GM12865 (cell line): ENCODE results near the gene FTHL17.

Experiments used
- DNase-seq: peaks from one replicate; pipeline ENCODE4 v3.0.0; 2010; ENCODE audit warnings: low read depth
- H3K4me3 ChIP-seq: 2 replicates; pipeline ENCODE4 v1.5.1; 2011; ENCODE audit warnings: mild to moderate bottlenecking, low read depth, low read length, control low read depth
- TF ChIP-seq, protein P1 (sequence below): IDR thresholded peaks from 2 replicates; pipeline ENCODE4 v1.5.1; 2011; ENCODE audit warnings: low read length, control low read depth, low read depth, inconsistent platforms; ENCODE audit not compliant: insufficient read depth; ENCODE audit errors: missing control alignments

The FTHL17 gene

DNA sequence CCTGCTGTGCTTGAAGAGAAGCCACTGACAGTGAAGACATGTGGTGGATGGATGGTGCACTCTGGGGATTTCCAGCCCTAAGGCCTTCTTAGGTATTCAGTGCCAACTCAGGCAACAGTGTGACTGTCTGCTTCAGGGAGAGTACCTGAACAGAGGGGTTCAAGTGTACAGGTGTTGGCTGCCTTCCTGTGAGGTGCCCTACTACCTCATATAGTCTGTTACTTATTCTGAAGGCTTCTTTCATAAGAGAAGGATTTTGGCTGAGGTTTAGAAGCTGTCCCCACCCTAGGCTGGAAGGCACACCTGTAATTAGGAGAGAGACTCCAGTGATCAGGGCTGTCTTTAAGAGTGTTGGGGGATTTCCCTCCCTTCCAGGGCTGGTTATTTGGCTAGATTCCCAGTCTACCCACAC, 1.8 kb downstream of the FTHL17 start:
- TF ChIP-seq, protein P1, sequence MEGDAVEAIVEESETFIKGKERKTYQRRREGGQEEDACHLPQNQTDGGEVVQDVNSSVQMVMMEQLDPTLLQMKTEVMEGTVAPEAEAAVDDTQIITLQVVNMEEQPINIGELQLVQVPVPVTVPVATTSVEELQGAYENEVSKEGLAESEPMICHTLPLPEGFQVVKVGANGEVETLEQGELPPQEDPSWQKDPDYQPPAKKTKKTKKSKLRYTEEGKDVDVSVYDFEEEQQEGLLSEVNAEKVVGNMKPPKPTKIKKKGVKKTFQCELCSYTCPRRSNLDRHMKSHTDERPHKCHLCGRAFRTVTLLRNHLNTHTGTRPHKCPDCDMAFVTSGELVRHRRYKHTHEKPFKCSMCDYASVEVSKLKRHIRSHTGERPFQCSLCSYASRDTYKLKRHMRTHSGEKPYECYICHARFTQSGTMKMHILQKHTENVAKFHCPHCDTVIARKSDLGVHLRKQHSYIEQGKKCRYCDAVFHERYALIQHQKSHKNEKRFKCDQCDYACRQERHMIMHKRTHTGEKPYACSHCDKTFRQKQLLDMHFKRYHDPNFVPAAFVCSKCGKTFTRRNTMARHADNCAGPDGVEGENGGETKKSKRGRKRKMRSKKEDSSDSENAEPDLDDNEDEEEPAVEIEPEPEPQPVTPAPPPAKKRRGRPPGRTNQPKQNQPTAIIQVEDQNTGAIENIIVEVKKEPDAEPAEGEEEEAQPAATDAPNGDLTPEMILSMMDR, result no peak
- DNase-seq, result peak; percentile 50
- no peak overlapping the region for H3K4me3 ChIP-seq

DNA sequence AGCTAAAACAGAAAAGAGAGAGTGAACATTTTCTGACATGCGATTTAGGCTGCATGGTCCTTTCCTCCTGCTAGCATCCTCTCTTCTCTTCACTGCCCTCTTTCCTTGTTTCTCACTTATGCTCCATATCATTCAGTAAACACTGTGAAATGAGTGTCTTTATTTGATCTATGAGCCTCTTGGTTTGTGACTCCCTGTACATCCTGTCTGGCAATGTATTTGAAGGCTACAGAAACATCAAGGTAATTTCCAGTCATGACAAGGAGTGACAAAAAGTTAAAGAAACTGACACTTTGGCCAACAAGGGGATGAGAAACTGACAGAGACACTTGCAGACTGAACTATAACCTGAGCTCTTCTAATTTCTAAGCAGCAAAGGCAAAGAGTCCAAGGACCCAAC, 8.7 kb downstream of the FTHL17 start:
- peak; percentile 19 for DNase-seq
- TF ChIP-seq, protein P1, result no peak
- H3K4me3 ChIP-seq, result no peak overlapping the region

DNA sequence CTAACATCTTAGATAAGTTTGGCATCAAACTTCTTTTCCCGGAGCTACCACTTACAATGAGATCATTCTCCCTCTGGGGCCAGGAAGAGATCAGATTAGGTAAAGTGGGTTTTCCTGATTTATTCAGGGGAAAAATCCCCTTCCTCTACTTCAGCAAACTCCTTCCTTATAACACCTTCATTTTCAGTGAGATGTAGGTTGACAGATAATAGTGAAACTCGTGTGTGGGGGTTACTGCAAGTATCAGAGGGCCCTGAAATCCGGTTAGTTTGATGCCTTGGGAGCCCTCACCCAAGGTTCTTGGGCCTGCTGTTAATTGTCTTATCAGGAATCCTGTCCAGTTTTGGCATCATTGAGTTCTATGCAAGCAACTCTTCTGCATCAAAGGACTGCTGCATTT, 10.8 kb downstream of the FTHL17 start:
- H3K4me3 ChIP-seq, result no peak overlapping the region
- peak; percentile 47 for DNase-seq
- TF ChIP-seq, protein P1, result no peak

DNA sequence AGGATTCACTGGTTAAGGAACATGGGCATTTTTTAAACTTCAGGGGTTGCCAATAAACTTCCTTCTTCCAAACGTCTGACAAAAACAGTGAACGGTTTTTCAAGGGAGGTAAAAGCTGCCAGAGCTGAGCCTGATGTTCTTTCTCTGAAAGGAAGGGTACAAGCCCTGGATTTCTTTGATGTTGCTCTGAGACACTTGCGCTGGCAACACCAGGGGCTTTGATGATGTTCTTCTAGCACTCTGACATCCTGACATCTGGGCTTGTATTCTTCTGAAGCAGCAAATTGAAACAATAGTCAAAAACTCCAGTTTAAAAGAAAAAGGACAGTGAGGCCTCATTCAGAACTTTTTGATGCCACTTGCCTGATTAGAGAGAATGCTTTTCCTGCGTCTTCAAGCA, 11.8 kb downstream of the FTHL17 start:
- H3K4me3 ChIP-seq, result no peak overlapping the region
- DNase-seq, result no peak
- TF ChIP-seq, protein P1, result no peak

DNA sequence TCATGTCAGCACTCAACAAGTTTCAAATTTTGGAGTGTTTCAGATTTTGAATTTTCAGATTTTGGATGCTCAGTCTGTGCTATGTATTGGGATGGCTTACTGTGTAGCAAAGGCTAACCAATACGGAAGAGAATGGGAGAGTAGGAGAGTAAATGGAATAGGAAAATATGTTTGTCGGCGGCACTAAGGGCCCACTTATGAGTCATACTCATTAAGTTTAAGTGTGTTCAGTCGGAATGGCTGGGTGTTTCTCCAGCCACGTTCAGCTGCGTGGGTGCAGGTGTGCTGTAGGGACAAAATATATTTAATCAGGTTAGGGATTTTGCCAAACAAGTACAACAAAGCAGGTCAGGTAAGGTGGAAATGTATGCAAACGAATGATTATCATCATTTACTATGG, 13.6 kb downstream of the FTHL17 start:
- DNase-seq, result no peak
- H3K4me3 ChIP-seq, result no peak overlapping the region
- TF ChIP-seq, protein P1, result no peak

DNA sequence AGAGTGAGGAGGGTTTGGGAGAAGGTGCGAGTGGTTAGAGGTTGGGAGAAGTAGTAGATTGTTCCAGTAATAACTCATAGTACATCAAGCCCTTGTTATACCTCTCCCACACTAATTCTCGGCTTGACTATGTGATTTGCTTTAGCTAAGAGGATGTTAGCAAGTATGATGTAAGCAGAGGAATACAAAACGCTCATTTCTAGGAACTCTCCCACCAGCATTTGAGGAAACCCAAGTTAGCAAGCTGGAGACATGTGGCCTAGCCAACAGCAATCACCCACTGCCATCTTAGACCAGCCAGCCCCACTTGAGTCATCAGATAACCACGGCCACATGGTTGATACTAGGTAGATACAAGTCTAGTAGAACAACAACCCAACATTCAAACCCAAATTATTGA, 14.2 kb downstream of the FTHL17 start:
- H3K4me3 ChIP-seq, result no peak overlapping the region
- TF ChIP-seq, protein P1, result no peak
- DNase-seq, result no peak

DNA sequence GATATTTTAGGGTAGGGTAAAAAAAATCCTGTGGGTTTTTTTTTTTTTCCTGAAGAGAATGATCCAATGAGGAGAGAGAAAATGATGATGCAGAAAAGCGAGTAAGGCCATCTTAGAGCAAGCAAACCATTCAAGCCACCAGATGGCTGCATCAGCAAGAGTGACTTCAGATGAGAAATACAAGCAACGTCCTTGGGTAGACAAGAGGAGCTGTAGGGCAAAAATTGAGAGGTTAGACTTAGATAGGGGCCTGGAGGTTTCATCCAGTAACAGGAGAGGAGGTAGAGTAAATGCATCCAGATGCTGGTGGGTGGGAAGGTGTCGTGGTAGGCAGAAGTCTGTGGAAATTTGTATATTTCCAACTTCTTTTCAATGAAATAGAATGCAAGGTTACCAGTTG, 14.6 kb downstream of the FTHL17 start:
- DNase-seq, result peak; percentile 10
- no peak overlapping the region for H3K4me3 ChIP-seq
- TF ChIP-seq, protein P1, result no peak
